K562 (cell line): ENCODE measurements around the gene FAM83F. TPM values are rescaled to one million over a fixed set of nuclear protein-coding genes. Genes with fewer than 3 reads are reported as not detected.
A peak's percentile ranks its signal among the peaks of the same experiment; 100 is the strongest.

Experiments used
- DDX20 ChIP-seq: fragments of 450-650 bp; IDR thresholded peaks from 2 replicates; pipeline ENCODE4 v1.6.1; 2016; ENCODE audit warnings: missing genetic modification characterization, low read depth, mild to moderate bottlenecking, missing compliant biosample characterization, moderate library complexity
- DPF2 ChIP-seq: fragments of 450-650 bp; IDR thresholded peaks from 2 replicates; pipeline ENCODE4 v1.6.1; 2016
- ESRRA ChIP-seq: fragments of 450-650 bp; IDR thresholded peaks from 2 replicates; pipeline ENCODE4 v1.6.1; 2014; ENCODE audit warnings: low read depth, mild to moderate bottlenecking, moderate library complexity, borderline replicate concordance
- L3MBTL2 ChIP-seq: fragments of 450-650 bp; IDR thresholded peaks from 2 replicates; pipeline ENCODE4 v1.6.1; 2016; ENCODE audit warnings: mild to moderate bottlenecking, moderate library complexity
- POLR2A ChIP-seq: fragments of 450-650 bp; conservative IDR thresholded peaks from 2 replicates; pipeline ENCODE4 v1.6.1; 2016
- TOE1 ChIP-seq, 2 experiments: fragments of 450-650 bp in 1 of 2; sonication (generic) in 1 of 2; formaldehyde crosslinking in 1 of 2; IDR thresholded peaks; 2 replicates each; pipeline versions ENCODE4 v1.7.1 to v1.8.0; 2016 to 2022; ENCODE audit warnings: borderline replicate concordance in 2 of 2, mild to moderate bottlenecking in 2 of 2, antibody characterized with exemption in 1 of 2, inconsistent platforms in 1 of 2, low read depth in 1 of 2, missing genetic modification reagents in 1 of 2, moderate library complexity in 1 of 2
- ZNF589 ChIP-seq: fragments of 200-800 bp; sonication (Bioruptor generic); IDR thresholded peaks from 2 replicates; pipeline ENCODE4 v1.6.1; 2016; ENCODE audit warnings: low read depth, missing genetic modification characterization, missing compliant biosample characterization
- ZNF592 ChIP-seq: fragments of 450-650 bp; IDR thresholded peaks from 2 replicates; pipeline ENCODE4 v1.6.1; 2017; ENCODE audit warnings: antibody characterized with exemption, mild to moderate bottlenecking
- ZNF644 ChIP-seq: fragments of 200-800 bp; sonication (Bioruptor generic); IDR thresholded peaks from 2 replicates; pipeline ENCODE4 v1.6.1; 2016; ENCODE audit warnings: low read depth, missing genetic modification characterization, missing compliant biosample characterization
- ZNF77 ChIP-seq: fragments of 250-450 bp; sonication (Bioruptor Pico); IDR thresholded peaks from 2 replicates; pipeline ENCODE4 v1.5.0; 2020
- ZSCAN29 ChIP-seq: fragments of 450-650 bp; IDR thresholded peaks from 2 replicates; pipeline ENCODE4 v1.6.1; 2017
- polyA plus RNA-seq, 8 experiments: library from polyadenylated mRNA; depleted of rRNA in 4 of 8; stranded (reverse) in 5 of 8; unstranded in 3 of 8; fragments of >200 nt; fragmentation: Nextera tagmentation in 2 of 8; fragmentation: Illumina TruSeq in 1 of 8; extraction: Ambion mirVana in 2 of 8; extraction: Trizol in 1 of 8; gene quantifications; 2 replicates each; pipeline versions ENCODE4 v1.2.1 to v1.2.3, GENCODE V29; 2011 to 2014; ENCODE audit warnings: inconsistent platforms in 1 of 8, missing spikeins in 1 of 8
- total RNA-seq, 7 experiments: library from RNA; depleted of rRNA in 6 of 7; stranded (reverse); fragments of >200 nt in 6 of 7; fragmentation: Illumina TruSeq in 2 of 7; extraction: Trizol in 2 of 7; gene quantifications; 2 replicates each; pipeline versions ENCODE4 v1.2.1 to v1.2.3, GENCODE V29; 2011 to 2021; ENCODE audit warnings: low replicate concordance in 1 of 7

Gene FAM83F
- total and polyA plus RNA-seq, 9 of the 15 experiments (the other 6 are each of a cell fraction or from before 2014, with no cell fraction given): under 0.01 to 0.13 (median 0.04) TPM; not detected in 1

GRCh38 chr22:40043793-40044101 is 49.0 kb downstream of the FAM83F start (continued):
- TF ChIP-seq TOE1 (IDR thresholded peaks at IDR 0.05; ENCODE audit: borderline replicate concordance) (0 out of 2 replicates have a peak, but pooled peaks have one; percentile 0), TOE1 (CRISPR knock-in tag; IDR thresholded peaks at IDR 0.05; ENCODE audit: borderline replicate concordance, low read depth) (no peak), DPF2 (0 out of 2 replicates have a peak, but pooled peaks have one; percentile 38), ZNF592 (peak; percentile 76; the same call in 1 of the 2 replicates), ESRRA (peak; percentile 90; the same call in 1 of the 2 replicates), POLR2A (peak; percentile 63; the same call in 1 of the 2 replicates), ZNF77 (CRISPR knock-in tag) (no peak), DDX20 (tag) (0 out of 2 replicates have a peak, but pooled peaks have one; percentile 50), L3MBTL2 (peak; percentile 59; the same call in 1 of the 2 replicates), ZSCAN29 (peak; percentile 76; the same call in 1 of the 2 replicates), ZNF644 (tag) (peak; percentile 50; the same call in 1 of the 2 replicates), ZNF589 (0 out of 2 replicates have a peak, but pooled peaks have one; percentile 78)
- TF ChIP-seq, all 486 proteins: peak for 16
